AG04450 (cell line): ENCODE data around the gene D2HGDH. TPM values are rescaled to one million over a fixed set of nuclear protein-coding genes. Genes with fewer than 3 reads are reported as not detected.

ENCODE experiments used
- CTCF ChIA-PET: fragments of 300-600, 350-600 bp; formaldehyde crosslinking; extraction: SDS; loops from one replicate; lab custom pipeline; 2022; ENCODE audit warnings: antibody characterized with exemption, inconsistent platforms; lab: Charles Lee
- POLR2A ChIA-PET: fragments of 350-600 bp; formaldehyde crosslinking; extraction: SDS; loops from one replicate; lab custom pipeline; 2021; ENCODE audit warnings: antibody characterized with exemption, inconsistent platforms; lab: Yijun Ruan, JAX
- DNase-seq: peaks from one replicate; pipeline ENCODE4 v3.0.0-alpha.2; 2011; ENCODE audit warnings: low read depth, low spot score
- H3K27ac ChIP-seq: one replicate; pipeline ENCODE4 v1.5.1; 2012; ENCODE audit warnings: low read depth, low read length, control low read depth
- H3K27me3 ChIP-seq: one replicate; pipeline ENCODE4 v1.6.0; 2012; ENCODE audit warnings: low read length; ENCODE audit not compliant: control insufficient read depth, insufficient read depth
- H3K4me3 ChIP-seq: 2 replicates; pipeline ENCODE4 v1.5.1; 2011; ENCODE audit warnings: mild to moderate bottlenecking, low read depth, low read length, control low read depth
- H3K9me3 ChIP-seq: 2 replicates; pipeline ENCODE4 v1.5.1; 2012; ENCODE audit warnings: low read length; ENCODE audit not compliant: control insufficient read depth, insufficient read depth
- polyA plus RNA-seq: library from polyadenylated mRNA; depleted of rRNA; stranded (reverse); fragments of >200 nt; gene quantifications from 2 replicates; pipeline ENCODE4 v1.2.3, GENCODE V29; 2011
- TF ChIP-seq, protein P1 (sequence below): IDR thresholded peaks from 2 replicates; pipeline ENCODE4 v1.5.1; 2011; ENCODE audit warnings: low read depth, low read length, control low read depth, inconsistent platforms

The D2HGDH gene
- polyA plus RNA-seq, 1 experiment, result 7.3 TPM

DNA sequence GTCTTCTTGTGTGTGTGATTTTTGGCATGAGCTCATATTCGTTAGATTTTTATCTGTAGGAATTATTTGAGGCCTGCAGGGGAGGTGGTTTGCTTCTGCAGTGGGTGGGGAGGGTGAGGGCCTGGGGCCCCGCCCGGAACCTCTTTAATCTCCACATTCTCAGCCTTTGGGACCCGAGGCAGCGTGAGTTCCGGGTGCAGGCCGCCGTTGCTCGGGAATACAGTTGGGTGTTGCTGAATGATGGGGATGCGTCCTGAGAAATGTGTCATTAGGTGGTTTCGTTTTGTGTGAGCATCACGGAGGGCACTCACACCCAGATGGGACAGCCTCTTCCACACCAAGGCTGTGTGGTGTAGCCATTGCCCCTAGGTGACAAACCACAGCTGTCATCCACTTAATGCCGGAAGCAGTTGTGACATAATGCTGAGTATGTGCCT, 28.5 kb downstream of the D2HGDH start:
- Histone ChIP-seq H3K27me3 (no peaks in the 10 kb centered on the region), H3K9me3 (peaks cover 8% of the 10 kb centered on the region), H3K4me3 (no peak overlapping the region), H3K27ac (no peak overlapping the region)
- ChIA-PET POLR2A (no interaction called here), CTCF (interaction anchor here (1.2 kb wide), 1 partner anchor 115 kb away, joined by 3 read pairs; no protein-coding TSS in a partner anchor)
- TF ChIP-seq, protein P1, sequence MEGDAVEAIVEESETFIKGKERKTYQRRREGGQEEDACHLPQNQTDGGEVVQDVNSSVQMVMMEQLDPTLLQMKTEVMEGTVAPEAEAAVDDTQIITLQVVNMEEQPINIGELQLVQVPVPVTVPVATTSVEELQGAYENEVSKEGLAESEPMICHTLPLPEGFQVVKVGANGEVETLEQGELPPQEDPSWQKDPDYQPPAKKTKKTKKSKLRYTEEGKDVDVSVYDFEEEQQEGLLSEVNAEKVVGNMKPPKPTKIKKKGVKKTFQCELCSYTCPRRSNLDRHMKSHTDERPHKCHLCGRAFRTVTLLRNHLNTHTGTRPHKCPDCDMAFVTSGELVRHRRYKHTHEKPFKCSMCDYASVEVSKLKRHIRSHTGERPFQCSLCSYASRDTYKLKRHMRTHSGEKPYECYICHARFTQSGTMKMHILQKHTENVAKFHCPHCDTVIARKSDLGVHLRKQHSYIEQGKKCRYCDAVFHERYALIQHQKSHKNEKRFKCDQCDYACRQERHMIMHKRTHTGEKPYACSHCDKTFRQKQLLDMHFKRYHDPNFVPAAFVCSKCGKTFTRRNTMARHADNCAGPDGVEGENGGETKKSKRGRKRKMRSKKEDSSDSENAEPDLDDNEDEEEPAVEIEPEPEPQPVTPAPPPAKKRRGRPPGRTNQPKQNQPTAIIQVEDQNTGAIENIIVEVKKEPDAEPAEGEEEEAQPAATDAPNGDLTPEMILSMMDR, result no peak
- no peak for DNase-seq

DNA sequence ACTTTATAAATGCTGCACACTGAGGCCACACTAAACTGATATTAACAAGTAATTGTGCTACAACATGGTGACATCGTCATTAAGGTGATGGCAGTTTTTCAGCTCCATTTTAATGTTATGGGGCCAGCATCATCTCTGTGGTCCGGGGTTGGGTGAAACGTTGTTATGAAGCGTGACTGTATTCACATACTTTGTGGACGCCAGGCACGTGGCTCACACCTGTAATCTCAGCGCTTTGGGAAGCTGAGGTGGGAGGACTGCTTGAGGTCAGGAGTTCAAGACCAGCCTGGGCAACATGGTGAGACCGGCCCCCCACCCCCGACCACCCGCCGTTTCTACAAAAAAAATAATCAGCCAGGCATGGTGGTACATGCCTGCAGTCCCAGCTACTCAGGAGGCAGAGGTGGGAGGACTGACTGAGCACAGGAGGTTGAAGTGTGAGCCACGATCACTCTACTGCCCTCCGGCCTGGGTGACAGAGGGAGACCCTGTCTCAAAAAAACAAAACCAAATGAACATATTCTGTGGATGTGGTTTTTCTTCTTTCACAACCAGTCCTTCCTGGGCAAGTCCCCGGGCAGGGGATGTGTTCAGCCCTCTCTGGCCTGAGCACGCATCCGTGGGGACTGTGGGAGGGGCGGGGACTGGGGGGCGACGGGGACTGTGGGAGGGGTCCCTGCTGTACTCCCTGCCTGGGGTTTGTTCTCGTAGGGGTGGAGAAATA, 29.3 kb downstream of the D2HGDH start:
- no peak for DNase-seq
- ChIA-PET CTCF (interaction anchor here (1.2 kb wide), 1 partner anchor 115 kb away, joined by 3 read pairs; no protein-coding TSS in a partner anchor), POLR2A (no interaction called here)
- H3K9me3 ChIP-seq, result peaks cover 8% of the 10 kb centered on the region
- no peaks in the 10 kb centered on the region for H3K27me3 ChIP-seq
- H3K27ac ChIP-seq, result no peak overlapping the region
- H3K4me3 ChIP-seq, result no peak overlapping the region
- TF ChIP-seq, protein P1, result no peak

DNA sequence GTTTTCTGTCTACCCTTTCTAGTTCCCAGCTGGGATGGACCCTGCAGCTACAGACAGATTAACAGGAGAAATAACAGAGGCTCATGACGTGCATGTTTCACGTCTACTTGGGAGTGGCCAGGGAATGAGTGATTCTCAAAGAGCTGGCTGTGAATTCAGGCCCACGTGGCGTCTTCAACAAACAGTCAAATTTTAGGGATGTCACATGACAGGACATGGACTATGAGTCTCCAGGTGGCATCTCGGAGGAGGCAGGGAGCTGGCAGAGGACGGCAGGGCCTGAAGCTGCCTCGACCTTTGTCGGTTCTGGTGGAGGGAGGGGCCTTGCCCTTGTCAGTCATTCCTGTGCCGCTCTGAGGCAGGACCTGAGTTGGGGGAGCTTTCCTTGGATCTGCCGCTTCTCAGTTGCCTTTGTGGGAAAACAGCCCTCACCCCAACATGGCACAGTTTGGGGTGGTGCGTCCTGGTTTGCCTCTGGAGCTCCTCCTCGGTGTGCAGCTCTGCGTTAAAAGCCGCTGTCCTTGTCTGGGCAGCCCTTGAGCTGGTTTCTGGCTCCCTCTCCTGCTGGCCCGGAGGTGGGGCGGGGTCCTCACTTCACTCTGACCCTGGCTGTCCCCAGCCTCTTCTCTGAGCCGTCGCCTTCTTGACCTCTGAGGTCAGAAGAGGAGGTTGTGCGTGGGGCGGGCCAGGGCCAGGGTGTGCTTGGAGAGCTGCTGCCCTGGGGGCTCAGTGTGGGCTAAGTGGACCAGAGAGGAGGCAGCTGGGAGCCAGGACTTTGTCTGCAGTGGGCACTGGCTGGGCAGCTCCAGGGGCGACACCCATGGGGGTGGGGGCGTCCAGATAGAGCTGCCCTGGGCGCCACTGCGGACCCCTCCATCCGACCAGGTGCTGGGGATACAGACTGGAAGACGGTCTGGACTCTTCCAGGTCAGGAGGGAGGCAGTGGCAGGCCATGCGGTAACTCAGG, 30.1 kb downstream of the D2HGDH start:
- no peak for DNase-seq
- TF ChIP-seq, protein P1, result no peak
- H3K27ac ChIP-seq, result no peak overlapping the region
- H3K4me3 ChIP-seq, result no peak overlapping the region
- peaks cover 8% of the 10 kb centered on the region for H3K9me3 ChIP-seq
- no peaks in the 10 kb centered on the region for H3K27me3 ChIP-seq
- CTCF ChIA-PET, result no interaction called here
- POLR2A ChIA-PET, result no interaction called here

DNA sequence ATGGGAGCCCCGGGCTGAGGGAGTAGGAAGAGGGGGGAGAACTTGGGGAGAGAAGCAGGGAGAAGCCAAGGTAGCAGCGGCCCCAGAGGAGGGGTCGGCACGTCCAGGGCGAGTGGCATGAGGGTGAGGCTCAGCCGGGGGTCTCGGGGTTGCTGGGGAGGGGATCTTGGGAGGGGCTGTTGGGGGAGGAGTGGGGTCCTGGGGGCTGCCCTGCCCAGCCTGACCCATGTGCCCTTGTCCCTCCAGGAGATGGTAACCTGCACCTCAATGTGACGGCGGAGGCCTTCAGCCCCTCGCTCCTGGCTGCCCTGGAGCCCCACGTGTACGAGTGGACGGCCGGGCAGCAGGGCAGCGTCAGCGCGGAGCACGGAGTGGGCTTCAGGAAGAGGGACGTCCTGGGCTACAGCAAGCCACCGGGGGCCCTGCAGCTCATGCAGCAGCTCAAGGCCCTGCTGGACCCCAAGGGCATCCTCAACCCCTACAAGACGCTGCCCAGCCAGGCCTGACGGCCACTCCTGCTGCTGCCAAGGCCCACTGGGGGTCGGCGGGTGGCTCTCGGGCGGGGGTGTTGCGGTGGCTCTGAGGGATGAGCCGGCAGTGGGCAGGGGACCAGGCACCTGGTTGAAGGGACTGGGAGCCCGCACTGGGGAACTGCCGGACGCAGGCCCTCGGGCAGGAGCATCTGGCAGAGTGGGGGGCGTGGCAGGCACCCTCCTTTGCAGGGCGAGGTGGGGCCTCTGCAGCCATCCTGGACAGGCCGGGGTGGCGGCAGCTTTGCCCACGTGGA, 33.2 kb downstream of the D2HGDH start:
- no peak overlapping the region for H3K27ac ChIP-seq
- no peak for DNase-seq
- no peak overlapping the region for H3K4me3 ChIP-seq
- ChIA-PET POLR2A (no interaction called here), CTCF (no interaction called here)
- H3K9me3 ChIP-seq, result peaks cover 3% of the 10 kb centered on the region; the same call in 1 of the 2 replicates
- no peaks in the 10 kb centered on the region for H3K27me3 ChIP-seq
- TF ChIP-seq, protein P1, result no peak
